Measurements from ENCODE around the gene PTPRN2.

PTPRN2 gene

DNA sequence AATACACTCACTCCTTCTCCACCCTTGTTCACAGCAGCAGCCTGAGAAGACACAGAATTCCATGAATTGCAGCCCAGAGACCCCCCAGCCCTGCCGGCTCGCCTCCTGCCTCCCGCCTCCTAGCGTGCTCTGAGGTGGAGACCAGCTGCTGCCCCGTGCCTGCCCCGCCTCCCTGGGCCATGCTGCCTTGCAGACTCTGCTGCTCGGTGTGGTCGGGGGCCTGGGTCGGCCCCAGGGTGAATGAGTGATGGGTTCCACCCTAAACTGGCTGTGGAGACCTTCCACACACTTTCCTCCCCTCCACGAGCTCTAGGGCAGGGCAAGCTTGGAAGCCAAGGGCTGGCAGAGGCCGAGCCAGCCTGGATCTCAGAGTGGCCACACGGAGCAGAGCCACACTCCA lies 771.5 kb downstream of the PTPRN2 start:
- DNase-seq (ENCODE audit: low read depth in 2 of 2, low spot score in 1 of 2), result no peak

DNA sequence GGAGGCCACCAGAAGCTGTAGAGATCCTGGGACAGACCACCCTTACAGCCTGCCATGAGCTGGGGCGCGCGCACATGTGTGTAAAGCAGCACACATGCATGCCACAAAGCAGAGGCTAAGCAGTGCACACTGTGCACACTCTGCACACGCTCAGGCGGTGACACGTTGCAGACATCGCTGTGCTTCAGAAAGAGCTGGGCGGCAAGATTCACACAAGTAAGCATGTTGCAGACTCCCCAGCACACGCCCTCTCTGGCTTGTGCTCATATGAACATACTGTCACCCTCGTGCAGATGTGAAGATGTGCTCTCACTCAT lies 772.0 kb downstream of the PTPRN2 start:
- DNase-seq (ENCODE audit: low read depth in 2 of 2, low spot score in 1 of 2), result no peak

DNA sequence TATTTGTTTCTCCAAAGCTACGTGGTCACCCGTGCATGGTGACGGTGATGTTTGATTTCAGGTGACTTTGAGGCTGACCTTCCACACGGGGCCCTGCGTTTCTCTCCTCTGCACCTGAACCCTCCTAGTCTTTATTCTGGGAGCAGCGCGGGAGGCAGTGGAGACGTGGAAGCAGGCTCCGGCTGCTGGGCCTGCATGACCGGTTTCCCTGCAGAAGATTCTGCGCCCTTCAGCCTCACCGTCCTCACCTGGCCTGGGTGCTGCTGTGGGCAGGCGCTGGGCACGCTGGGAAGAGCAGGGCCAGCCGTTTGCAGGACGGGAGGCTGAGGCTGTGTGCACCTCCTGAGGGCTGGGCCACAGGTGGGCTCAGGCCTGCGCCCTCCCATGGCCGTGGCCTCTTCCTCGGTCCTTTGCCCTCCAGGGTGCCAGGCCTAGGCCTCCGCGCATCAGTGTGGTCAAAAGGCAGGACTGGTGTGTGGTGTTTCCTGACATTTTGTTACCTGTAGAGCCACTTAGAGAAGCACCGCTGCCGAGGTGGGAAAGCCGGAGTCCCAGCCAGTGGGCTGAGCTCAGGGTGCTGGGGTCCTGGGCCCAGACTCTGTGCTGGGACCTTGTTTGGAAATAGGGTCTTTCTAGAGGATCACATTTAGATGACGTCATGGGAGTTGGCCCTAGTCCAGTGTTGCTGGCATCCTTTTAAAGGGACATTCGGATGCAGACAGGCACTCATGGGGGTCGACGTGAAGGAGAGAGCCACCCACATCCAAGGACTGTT lies 772.5 kb downstream of the PTPRN2 start:
- no peak for DNase-seq (ENCODE audit: low read depth in 2 of 2, low spot score in 1 of 2)

DNA sequence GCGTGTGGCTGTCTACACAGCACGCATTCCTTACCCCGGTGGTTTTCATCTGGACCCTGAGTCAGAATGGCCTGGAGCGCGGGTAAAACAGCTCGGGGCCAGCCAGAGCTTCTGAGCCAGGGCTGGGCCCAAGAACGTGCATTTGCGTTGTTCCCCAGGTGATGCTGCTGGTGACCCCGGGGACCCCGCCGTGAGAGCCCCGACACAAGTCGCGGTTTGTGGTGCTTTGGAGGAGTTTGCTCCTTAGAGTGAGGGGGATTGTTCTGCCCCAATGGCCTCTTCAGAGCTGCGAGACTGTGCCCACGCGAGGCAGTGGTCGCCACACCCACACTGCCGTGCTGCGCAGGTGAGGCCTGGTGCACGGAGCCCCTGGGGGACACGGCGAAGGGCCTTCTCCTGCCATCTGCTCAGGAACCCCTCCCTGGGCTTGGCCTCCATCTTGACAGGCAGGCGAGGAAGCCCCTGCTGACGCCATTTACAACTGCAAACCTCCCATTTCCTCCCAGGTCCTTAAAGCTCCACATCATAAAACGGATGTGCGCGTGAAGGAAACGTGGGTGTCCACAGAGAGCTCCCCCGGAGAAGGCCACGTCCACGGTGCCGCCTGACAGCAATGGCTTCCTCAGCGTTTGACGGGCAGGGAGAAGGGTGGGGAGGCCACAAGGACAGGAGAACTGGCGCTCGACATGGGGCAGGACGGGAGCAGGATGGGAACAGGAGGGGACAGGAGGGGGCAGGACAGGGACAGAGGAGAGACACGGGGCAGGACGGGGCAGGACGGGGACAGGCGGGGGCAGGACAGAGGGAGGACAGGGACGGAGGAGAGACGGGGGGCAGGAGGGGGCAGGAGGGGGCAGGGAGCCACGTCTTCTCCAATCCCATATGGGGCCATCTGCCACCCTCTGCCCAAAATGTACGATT lies 773.6 kb downstream of the PTPRN2 start:
- no peak for DNase-seq (ENCODE audit: low read depth in 2 of 2, low spot score in 1 of 2)

DNA sequence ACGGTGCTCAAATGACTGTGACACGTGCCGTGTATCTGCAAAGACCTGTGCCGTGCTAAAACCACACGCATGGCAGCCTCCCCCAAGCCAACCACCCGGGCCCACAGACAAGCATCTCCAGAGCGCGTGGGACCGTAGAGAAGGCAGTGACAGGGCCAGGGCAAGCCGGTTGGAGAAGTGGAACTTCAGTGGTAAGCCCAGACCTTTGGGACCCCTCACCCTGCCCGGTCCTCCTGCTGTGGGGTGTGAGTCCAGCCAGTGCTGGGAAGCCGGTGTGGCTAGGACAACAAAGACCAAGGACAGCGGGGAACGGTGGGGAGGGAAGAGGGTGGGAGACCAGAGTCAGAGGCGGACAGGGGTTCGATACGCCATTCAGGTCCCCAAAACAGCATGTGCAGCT lies 774.6 kb downstream of the PTPRN2 start:
- DNase-seq (ENCODE audit: low read depth in 2 of 2, low spot score in 1 of 2), result no peak

DNA sequence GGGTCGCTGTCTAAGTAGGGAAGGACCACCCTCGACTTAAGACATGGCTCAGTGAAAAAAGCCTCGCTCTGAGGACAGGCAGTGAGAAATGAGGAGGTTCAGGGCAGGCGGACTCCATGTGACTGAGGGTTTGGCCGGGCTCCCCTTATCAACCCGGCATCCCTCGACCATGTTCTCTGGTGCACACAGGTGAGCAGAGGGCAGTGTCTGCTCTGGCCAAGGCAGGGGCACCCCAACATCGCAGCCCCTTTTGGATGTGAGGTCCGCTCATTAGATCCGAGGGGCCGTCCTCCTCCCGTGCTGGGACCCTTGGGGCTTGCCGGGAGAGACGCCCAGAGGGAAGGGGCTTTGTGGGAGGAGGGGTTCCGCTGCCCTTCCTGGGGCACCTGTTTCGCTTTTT lies 775.7 kb downstream of the PTPRN2 start:
- no peak for DNase-seq (ENCODE audit: low read depth in 2 of 2, low spot score in 1 of 2)

DNA sequence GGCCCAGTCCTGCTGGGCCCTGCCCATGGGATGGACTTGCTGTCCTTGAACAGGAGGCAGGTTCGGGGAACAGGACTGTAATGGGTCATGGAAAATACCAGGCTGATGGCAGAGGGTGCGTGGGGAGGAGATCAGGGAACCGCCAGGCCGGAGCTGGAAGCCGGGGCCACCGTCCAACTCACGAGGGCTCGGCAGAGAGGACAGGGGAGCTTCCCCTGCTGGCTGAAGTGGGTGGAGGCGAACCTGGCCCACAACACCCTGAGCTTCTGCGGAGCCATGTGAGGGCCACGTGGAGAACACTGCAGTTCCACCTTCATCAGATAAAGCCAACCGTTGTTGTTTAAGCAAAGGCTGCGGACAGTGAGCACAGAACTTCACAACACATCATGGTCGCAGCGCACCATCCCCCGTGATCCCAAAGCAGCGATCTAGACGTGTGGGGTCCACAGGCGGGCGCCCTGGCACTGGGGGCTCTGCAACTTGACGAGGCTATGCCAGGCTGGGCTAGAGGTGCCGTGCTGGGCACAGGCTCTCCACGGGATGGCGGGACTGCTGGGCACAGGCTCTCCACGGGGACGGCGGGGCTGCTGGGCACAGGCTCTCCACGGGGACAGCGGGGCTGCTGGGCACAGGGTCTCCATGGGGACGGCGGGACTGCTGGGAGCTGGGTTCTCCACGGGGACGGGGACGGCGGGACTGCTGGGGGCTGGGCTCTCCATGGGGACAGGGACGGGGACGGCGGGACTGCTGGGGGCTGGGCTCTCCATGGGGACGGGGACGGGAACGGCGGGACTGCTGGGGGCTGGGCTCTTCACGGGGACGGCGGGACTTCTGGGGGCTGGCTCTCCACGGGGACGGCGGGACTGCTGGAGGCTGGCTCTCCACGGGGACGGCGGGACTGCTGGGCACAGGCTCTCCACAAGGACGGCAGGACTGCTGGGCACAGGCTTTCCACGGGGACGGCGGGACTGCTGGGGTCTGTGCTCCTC lies 777.5 kb downstream of the PTPRN2 start:
- DNase-seq (ENCODE audit: low read depth in 2 of 2, low spot score in 1 of 2), result no peak

DNA sequence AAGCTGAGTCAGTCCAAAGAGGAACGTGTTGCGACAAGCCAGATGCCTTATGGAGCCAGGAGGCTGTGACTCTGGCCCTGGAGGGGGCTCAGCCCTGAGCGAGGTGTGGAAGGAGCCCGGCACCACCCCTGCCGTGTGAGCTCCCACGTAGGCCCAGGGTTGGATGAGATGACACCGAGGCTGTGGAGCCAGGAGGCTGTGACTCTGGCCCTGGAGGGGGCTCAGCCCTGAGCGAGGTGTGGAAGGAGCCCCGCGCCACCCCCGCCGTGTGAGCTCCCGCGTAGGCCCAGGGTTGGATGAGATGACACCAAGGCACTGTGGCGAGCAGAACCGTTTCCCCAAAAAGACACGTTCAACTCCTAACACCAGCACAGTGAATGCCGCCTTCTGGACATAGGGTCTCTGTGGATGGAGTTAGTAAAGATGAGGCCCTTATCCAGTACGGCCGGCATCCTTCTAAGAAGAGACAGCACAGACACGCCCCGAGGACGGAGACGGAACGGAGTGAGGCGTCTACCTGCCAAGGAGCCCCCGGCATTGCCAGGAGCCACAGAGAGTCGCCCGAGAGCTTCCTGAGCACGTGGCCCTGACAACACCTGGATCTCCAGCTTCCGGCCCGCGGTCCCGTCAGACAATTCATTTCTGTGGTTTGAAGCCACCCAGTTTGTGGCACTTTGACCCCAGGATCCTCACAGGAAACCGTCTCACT lies 778.3 kb downstream of the PTPRN2 start:
- DNase-seq (ENCODE audit: low read depth in 2 of 2, low spot score in 1 of 2), result no peak

DNA sequence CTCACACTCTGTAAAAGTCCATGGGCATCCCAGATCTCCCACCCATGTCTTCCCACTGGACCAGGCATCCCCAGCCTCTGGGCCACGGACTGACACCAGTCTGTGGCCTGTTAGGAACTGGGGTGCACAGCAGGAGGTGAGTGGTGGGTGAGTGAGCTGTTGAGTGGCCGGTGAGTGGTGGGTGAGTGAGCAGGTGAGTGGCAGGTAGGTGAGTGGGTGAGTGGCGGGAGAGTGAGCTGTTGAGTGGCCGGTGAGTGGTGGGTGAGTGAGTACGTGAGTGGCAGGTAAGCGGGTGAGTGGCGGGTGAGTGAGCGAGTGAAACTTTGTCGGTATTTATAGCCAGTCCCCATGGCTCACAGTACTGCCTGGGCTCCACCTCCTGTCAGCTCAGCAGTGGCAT lies 779.6 kb downstream of the PTPRN2 start:
- DNase-seq (ENCODE audit: low read depth in 2 of 2, low spot score in 1 of 2), result no peak

DNA sequence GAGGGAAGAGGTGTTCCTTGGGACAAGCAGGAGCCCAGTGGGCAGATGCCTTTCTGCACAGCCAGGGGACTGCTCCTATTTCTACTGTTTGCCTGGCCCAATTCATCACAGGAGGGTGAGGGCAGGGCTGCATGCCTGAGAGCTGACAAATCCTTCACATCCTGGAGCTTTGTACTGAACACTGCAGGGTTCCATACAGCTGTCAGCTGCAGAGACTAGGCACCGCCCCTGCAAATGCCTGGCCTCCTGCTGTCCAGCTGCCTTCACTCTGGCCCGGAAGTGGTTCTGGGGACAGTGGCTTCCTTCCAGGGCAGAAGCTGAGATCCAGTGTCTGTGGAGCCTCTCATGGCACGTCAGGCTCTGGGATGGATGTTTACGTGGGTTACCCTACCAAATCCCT lies 780.1 kb downstream of the PTPRN2 start:
- DNase-seq (ENCODE audit: low read depth in 2 of 2, low spot score in 1 of 2), result no peak

DNA sequence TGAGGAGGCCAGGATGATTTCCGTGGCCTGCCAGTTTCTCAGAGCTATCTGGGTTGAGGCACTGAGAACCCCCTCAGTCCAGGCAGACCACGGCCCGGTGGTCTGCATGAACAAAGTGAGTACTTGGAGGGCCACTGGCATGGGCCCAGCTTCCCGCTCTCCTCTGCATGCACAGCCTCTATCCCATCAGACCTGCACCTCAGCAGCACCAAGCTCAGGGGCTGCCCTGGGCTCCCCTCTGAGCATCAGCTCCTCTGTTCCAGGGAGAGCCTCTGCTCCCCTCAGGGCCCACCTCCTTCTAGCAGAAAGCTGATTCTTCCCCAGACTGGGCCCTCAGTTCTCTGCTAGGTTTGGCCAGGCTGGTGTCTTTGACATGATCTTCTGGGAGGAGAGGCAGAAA lies 780.9 kb downstream of the PTPRN2 start:
- DNase-seq (ENCODE audit: low read depth in 2 of 2, low spot score in 1 of 2), result no peak

DNA sequence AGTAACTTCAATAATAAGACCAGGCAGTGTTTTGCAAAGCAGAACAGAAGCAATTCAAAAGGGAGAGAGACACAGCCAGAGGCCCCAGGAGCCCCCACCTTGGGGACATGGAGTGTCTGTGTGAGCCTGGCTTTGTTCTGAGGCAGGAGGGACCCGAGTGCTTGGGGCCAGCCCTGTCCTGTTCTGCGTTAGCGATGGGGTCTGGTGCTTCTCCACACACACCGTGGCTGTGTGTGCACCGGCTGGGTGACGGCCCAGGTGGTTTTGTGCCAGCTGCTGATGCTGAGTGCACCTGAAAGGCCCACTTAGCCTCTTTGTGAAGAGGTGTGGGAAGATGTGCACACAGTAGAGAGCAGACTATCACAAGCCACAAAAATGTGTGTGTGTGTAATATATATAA lies 781.9 kb downstream of the PTPRN2 start:
- DNase-seq (ENCODE audit: low read depth in 2 of 2, low spot score in 1 of 2), result no peak

DNA sequence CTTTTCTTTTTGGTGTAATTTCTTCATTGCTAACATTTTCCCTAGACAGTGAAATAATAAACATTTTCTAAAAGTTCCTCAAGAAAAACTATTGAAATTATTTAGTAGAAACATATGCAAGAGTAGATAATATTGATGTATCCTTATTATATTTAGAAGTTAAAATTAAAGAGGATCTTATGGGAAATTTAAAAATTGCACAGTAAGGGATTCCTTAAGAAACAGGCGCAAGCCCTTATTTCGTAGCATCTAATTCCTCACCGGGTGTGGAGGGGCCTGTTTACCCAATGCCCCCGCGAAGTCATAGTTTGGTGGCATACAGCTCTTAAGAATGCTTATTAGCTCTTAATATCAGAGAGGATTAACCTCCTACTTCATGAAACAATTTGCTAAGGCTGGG lies 783.7 kb downstream of the PTPRN2 start:
- DNase-seq (ENCODE audit: low read depth in 2 of 2, low spot score in 1 of 2), result no peak

DNA sequence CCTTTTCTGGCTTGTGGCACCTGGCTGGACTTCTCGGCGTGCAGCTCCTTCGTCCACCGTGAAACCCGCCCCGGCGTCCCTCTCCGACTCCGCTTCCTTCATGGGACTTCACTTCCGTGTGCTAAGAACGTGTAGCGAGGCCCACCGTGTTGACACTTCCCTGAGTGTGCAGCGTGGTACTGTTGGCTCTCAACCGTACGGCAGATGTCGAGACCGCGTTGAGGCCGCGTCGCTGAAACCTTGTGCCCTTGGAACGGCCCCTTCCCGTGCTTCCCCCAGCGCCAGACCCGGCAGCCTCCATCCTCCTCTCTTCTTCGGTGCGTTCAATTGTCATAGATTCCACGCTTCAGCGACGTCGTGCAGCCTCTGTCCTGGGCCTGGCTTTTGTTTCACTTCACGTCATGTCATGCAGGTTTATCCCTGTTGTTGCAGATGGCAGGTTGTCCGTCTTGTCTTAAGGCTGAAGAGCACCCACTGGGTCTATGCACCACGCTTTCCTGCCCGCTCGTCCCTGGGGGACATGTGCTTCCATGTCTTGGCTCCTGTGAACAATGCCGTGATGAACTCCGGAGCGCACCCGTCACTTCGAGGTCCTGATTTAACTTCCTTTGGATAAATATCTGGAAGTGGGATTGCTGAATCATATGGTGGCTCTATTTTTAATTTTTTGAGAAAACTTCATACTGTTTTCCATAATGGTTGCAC lies 785.5 kb downstream of the PTPRN2 start:
- no peak for DNase-seq (ENCODE audit: low read depth in 2 of 2, low spot score in 1 of 2)

DNA sequence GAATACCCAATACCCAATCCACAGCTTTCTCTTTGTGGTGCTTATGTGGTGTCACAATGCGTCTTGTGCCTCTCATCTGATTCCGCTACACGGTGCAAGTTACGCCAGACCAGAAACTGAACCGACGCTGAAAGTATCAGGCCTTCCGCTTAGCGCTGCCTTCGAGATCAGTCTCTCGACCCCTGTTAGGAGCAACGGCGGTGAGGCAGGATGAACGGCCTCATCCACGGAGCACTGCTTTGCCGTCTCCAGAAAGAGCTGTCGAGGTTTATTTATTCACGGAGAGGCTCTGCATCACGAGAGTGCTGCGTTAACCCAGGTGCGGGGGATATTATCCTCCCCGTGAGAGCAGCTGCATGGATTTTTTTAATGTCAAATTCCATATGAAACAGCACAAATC lies 786.5 kb downstream of the PTPRN2 start:
- DNase-seq (ENCODE audit: low read depth in 2 of 2, low spot score in 1 of 2), result no peak

DNA sequence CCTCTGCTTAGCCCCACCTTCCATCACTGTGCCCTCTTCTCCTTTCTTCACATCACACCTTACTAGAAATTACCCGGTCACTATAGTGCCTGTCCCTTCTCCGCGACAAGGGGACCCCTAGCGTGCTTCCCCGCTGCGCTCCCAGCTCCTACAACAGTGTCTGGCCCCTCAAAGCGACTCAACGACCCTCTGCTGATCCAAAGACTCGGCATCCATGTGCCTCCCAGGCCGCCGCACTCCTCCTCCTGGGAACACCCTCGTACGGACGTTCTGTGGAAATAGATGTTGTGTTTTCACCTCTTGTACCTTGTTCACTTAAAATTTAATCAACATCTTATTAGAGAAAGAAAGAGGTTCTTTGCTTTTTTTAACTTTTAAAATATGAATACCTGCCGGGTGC lies 787.3 kb downstream of the PTPRN2 start:
- DNase-seq (ENCODE audit: low read depth in 2 of 2, low spot score in 1 of 2), result no peak

DNA sequence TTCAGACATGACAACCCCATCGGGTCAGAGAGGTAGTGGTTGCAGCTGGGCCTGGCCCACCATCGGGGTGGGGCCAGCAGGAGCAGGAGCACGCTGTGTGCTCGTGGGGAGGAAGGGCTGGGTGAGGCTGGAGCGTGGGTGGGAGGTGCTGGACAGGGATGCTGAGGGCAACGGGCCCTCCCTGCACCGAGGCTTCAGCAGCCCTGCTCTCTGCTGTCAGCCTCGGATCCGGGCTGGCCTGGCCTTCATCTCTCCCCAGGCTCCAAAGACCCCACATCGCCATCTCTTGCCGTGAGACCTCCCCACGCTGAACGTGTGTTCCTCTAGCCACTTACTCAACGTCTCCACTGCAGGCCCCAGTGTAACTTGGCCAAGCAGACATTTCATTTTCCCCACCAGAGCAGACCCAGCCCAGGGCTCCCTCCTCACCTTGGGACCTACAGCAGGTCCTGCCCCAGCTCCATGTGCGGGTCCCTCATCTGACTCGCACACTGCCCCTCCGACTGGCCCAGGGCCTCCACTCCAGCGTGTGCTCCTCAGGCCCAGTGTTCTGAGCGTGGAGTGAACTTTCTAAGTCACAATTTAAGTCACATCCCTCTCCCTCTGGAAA lies 788.4 kb downstream of the PTPRN2 start:
- DNase-seq (ENCODE audit: low read depth in 2 of 2, low spot score in 1 of 2), result no peak

DNA sequence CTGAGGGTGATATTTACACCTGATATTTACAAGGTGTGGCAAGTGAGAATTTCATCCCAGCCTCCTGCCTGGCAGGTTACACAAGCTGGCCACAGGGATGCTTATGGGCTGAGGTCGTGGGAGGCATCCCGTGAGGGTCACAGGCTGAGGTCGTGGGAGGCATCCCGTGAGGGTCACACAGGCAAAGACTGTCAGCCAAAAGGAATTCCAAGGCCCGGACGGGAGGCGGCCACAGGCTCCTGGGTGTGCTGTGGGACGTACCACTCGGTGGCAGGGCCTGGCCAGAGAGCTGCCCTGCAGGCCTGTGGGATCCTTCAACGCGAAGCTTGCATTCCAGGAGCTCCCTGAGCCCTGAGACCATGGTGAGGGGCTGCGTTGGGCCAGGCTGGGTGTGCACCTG lies 790.3 kb downstream of the PTPRN2 start:
- no peak for DNase-seq (ENCODE audit: low read depth in 2 of 2, low spot score in 1 of 2)

DNA sequence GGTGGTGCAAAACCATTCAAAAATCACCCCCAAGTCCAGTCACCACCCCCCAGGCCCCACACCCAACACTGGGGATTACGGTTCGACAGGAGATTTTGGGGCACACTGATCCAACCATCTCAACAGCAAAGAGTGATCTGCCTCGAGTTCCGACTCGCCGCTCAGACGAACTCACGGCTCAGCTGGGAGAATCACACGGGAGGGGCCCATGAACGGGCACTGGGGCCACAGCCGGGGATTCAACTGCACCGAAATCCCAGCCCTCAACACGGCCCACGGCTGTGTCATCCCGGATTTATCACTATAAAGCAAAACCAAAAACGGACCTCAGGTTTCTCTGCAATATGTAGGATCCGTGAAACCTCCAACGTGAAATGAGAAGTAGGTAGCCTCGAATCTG lies 790.8 kb downstream of the PTPRN2 start:
- DNase-seq (ENCODE audit: low read depth in 2 of 2, low spot score in 1 of 2), result no peak

DNA sequence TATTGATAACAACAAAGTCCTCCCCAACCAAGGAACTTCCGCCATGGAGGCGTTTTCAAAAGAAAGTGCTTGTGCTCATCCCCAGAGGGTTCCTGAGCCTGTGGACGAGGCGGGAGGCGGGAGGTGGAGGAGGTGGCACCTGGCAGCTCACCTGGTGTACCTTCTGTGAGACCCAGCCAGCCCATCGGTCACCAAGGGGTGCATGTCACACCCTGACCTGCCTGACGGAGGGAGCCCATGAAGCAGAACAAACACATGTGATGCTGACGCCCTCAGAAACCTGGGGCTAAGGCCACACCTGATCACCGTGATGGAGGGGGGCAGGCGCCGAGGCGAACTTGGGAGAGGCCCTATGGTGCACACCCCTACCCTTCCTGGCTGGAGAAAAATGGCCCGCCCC lies 792.0 kb downstream of the PTPRN2 start:
- no peak for DNase-seq (ENCODE audit: low read depth in 2 of 2, low spot score in 1 of 2)

Data from stimulated activated CD8-positive, alpha-beta memory T cell treated with anti-CD3 and anti-CD28 coated beads, Interleukin-4, amount 100 ng/mL, for 4 hours (primary cell).